ENCODE data around the gene CGN. TPM values are rescaled to one million over a fixed set of nuclear protein-coding genes. Genes with fewer than 3 reads are reported as not detected.

CGN gene
- total and polyA plus RNA-seq, 2 donors (not counting 1 experiment from before 2014, with no cell fraction given): 0.17 TPM

DNA sequence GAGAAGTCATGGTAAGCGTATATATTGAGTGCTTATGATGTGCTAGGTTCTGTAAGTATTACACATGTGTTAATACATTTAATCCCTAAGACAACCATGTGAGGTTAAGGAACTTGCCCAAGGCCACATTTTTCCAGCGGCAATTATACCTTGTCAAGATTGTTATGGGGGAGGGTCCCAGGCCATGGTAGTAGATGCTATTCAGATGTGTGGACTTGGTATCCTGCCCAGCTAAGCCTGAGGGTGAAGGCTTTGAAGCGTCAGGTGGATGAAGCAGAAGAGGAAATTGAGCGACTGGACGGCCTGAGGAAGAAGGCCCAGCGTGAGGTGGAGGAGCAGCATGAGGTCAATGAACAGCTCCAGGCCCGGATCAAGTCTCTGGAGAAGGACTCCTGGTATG, 25.3 kb downstream of the CGN start:
- no peak overlapping the region for H3K4me3 ChIP-seq (replicated peaks in 1 of 4; ENCODE audit: control extremely low read depth in 1 of 4, insufficient read depth in 1 of 4, low read depth in 3 of 4, low read length in 4 of 4)
- TF ChIP-seq, protein P1, sequence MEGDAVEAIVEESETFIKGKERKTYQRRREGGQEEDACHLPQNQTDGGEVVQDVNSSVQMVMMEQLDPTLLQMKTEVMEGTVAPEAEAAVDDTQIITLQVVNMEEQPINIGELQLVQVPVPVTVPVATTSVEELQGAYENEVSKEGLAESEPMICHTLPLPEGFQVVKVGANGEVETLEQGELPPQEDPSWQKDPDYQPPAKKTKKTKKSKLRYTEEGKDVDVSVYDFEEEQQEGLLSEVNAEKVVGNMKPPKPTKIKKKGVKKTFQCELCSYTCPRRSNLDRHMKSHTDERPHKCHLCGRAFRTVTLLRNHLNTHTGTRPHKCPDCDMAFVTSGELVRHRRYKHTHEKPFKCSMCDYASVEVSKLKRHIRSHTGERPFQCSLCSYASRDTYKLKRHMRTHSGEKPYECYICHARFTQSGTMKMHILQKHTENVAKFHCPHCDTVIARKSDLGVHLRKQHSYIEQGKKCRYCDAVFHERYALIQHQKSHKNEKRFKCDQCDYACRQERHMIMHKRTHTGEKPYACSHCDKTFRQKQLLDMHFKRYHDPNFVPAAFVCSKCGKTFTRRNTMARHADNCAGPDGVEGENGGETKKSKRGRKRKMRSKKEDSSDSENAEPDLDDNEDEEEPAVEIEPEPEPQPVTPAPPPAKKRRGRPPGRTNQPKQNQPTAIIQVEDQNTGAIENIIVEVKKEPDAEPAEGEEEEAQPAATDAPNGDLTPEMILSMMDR (conservative IDR thresholded peaks at IDR 0.05 in 1 of 2, IDR thresholded peaks at IDR 0.05 in 1 of 2; ENCODE audit: low read depth in 1 of 2, low read length in 2 of 2): no peak
- no peak for TF ChIP-seq EZH2 (IDR thresholded peaks at IDR 0.05; ENCODE audit: low read length, missing control alignments)
- no peaks in the 10 kb centered on the region for H4K20me1 ChIP-seq (ENCODE audit: control insufficient read depth, extremely low read depth, insufficient read depth, low read length)
- H3K4me1 ChIP-seq (ENCODE audit: control insufficient read depth, extremely low read depth, insufficient read depth, low read length): peaks cover 11% of the 10 kb centered on the region
- DNase-seq (ENCODE audit: low read depth in 2 of 2): no peak
- no peak overlapping the region for H3K9ac ChIP-seq (ENCODE audit: insufficient read depth, low read length)
- H3K27me3 ChIP-seq (ENCODE audit: control insufficient read depth, insufficient read depth, low read length): no peaks in the 10 kb centered on the region
- peak overlapping the region; percentile 37 for H3K27ac ChIP-seq (ENCODE audit: insufficient read depth, low read length)
- H3K36me3 ChIP-seq (ENCODE audit: control insufficient read depth, insufficient read depth, low read length): no peaks in the 10 kb centered on the region
- H3K4me2 ChIP-seq (ENCODE audit: extremely low read depth, insufficient read depth, low read length): no peak overlapping the region
- H3K79me2 ChIP-seq (ENCODE audit: control insufficient read depth, insufficient read depth, low read length): no peaks in the 10 kb centered on the region
- H2AFZ ChIP-seq (ENCODE audit: low read length): no peak overlapping the region
- no peaks in the 10 kb centered on the region for H3K9me3 ChIP-seq (ENCODE audit: control insufficient read depth, insufficient read depth, low read depth, low read length)

DNA sequence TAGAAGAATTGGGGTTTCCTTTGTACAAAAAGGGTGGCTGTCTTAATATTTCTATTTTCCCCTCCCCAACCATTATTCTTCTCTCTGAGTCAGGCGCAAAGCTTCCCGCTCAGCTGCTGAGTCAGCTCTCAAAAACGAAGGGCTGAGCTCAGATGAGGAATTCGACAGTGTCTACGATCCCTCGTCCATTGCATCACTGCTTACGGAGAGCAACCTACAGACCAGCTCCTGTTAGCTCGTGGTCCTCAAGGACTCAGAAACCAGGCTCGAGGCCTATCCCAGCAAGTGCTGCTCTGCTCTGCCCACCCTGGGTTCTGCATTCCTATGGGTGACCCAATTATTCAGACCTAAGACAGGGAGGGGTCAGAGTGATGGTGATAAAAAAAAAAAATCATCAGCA, 25.9 kb downstream of the CGN start:
- Histone ChIP-seq H3K4me2 (ENCODE audit: extremely low read depth, insufficient read depth, low read length) (no peak overlapping the region), H3K9ac (ENCODE audit: insufficient read depth, low read length) (no peak overlapping the region), H3K27ac (ENCODE audit: insufficient read depth, low read length) (peak overlapping the region; percentile 59), H2AFZ (ENCODE audit: low read length) (no peak overlapping the region), H3K36me3 (ENCODE audit: control insufficient read depth, insufficient read depth, low read length) (no peaks in the 10 kb centered on the region), H3K4me1 (ENCODE audit: control insufficient read depth, extremely low read depth, insufficient read depth, low read length) (peaks cover 11% of the 10 kb centered on the region), H3K9me3 (ENCODE audit: control insufficient read depth, insufficient read depth, low read depth, low read length) (no peaks in the 10 kb centered on the region), H4K20me1 (ENCODE audit: control insufficient read depth, extremely low read depth, insufficient read depth, low read length) (no peaks in the 10 kb centered on the region), H3K79me2 (ENCODE audit: control insufficient read depth, insufficient read depth, low read length) (no peaks in the 10 kb centered on the region), H3K4me3 (replicated peaks in 1 of 4; ENCODE audit: control extremely low read depth in 1 of 4, insufficient read depth in 1 of 4, low read depth in 3 of 4, low read length in 4 of 4) (no peak overlapping the region), H3K27me3 (ENCODE audit: control insufficient read depth, insufficient read depth, low read length) (no peaks in the 10 kb centered on the region)
- TF ChIP-seq EZH2 (IDR thresholded peaks at IDR 0.05; ENCODE audit: low read length, missing control alignments): no peak
- TF ChIP-seq, protein P1 (conservative IDR thresholded peaks at IDR 0.05 in 1 of 2, IDR thresholded peaks at IDR 0.05 in 1 of 2; ENCODE audit: low read depth in 1 of 2, low read length in 2 of 2): no peak
- peak; percentile 98 to 99 for DNase-seq (ENCODE audit: low read depth in 2 of 2)

DNA sequence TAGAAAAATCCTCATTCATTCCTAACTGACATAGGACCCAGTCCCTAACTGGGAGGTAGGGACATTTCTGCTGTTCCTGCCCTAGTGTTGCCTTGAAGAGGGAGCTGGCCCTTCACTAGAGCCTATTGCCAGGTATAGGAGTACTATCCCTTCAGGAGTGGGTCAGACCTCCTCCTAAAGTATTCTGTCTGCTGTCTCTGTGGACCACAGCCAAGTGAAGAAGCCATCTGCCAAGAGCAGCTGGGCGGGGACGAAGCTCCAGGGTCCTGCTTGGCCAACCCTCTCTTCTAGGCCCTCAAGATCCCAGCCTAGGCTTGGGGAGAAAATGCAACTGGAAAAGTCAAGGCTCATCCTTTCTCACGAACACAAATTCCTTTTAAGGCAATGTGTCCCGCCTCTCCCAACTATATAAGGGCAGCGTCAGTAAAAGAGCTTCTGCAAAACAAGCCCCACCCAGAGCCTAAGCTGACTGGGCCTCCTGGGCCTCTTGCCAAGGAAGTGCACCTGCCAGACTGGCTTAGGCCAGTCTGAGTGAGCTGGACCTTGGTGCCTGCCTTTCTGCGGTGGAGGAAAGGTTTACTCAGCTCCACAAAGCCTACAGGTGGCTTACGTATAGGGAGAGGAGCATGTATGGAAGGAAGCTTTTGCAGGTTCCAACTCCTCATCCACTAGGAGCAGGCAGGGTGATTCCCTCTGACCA, 28.3 kb downstream of the CGN start:
- DNase-seq (ENCODE audit: low read depth in 2 of 2): peak; percentile 98
- Histone ChIP-seq H4K20me1 (ENCODE audit: control insufficient read depth, extremely low read depth, insufficient read depth, low read length) (no peaks in the 10 kb centered on the region), H3K79me2 (ENCODE audit: control insufficient read depth, insufficient read depth, low read length) (no peaks in the 10 kb centered on the region), H3K27ac (ENCODE audit: insufficient read depth, low read length) (peak overlapping the region; percentile 36), H2AFZ (ENCODE audit: low read length) (no peak overlapping the region), H3K36me3 (ENCODE audit: control insufficient read depth, insufficient read depth, low read length) (no peaks in the 10 kb centered on the region), H3K4me2 (ENCODE audit: extremely low read depth, insufficient read depth, low read length) (peak overlapping the region; percentile 46), H3K27me3 (ENCODE audit: control insufficient read depth, insufficient read depth, low read length) (no peaks in the 10 kb centered on the region), H3K4me3 (replicated peaks in 1 of 4; ENCODE audit: control extremely low read depth in 1 of 4, insufficient read depth in 1 of 4, low read depth in 3 of 4, low read length in 4 of 4) (peak overlapping the region in 3 of 4 experiments; percentile 70 to 87 (median 76)), H3K4me1 (ENCODE audit: control insufficient read depth, extremely low read depth, insufficient read depth, low read length) (peaks cover 18% of the 10 kb centered on the region), H3K9ac (ENCODE audit: insufficient read depth, low read length) (no peak overlapping the region), H3K9me3 (ENCODE audit: control insufficient read depth, insufficient read depth, low read depth, low read length) (no peaks in the 10 kb centered on the region)
- no peak for TF ChIP-seq EZH2 (IDR thresholded peaks at IDR 0.05; ENCODE audit: low read length, missing control alignments)
- TF ChIP-seq, protein P1 (conservative IDR thresholded peaks at IDR 0.05 in 1 of 2, IDR thresholded peaks at IDR 0.05 in 1 of 2; ENCODE audit: low read depth in 1 of 2, low read length in 2 of 2): no peak

Measured in fibroblast of lung (primary cell).